Measurements from ENCODE around the gene ATP5MC2. TPM values are rescaled to one million over a fixed set of nuclear protein-coding genes. Genes with fewer than 3 reads are reported as not detected.
"Not testable (repeated sequence)": the region's sequence is repeated elsewhere in the genome, so short reads cannot be mapped to it uniquely, and the experiment has no call there.

ATP5MC2 gene
- total and polyA plus RNA-seq, 10 donors, result 231 to 526 (median 304) TPM

DNA sequence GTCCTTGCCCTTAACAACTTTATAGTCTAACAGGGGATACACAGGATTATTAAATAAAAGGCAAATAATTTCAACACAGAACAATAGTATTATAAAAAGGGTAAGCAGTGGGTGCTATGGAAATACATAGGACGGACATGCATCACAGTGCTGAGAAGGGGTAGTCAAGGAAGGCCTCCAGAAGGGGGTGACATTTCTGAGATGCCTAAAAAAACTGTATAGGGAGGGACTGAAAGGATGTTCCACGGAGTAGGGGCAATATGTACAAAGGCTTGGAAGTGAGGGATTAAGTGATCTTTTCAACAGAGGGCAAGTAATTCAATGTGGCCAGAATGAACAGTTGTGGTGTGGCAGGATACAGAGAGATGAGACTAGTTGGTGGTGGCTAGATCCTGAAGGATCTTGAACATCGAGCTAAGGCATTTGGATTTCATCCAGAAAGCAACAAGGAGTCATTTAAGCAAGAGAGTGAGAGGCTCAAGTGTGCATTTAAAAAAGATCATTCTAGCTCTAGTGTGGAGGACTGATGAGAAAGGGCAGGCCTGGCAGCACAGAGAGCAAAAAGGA lies 8.9 kb upstream of the ATP5MC2 start:
- Histone ChIP-seq H3K9me3 (no peaks in the 10 kb centered on the region), H3K27me3 (replicated peaks in 1 of 7) (no peaks in the 10 kb centered on the region), H3K36me3 (no peaks in the 10 kb centered on the region), H3K4me3 (no peak overlapping the region), H3K4me1 (no peaks in the 10 kb centered on the region), H3K27ac (no peak overlapping the region)
- intact Hi-C loops (cut with DNase I; ENCODE audit: low total_unique reads), result no loop called here
- TF ChIP-seq POLR2AphosphoS5 (IDR thresholded peaks at IDR 0.05) (no peak), POLR2A (IDR thresholded peaks at IDR 0.05) (no peak), CTCF (IDR thresholded peaks at IDR 0.05 in 8 of 11, conservative IDR thresholded peaks at IDR 0.05 in 3 of 11) (no peak)
- 75 to 88% (median 81%) methylated on average over 3 of the region's 3 CpGs for WGBS, 5 donors
- no peak for DNase-seq

GRCh38 chr12:53683983-53684382 lies 8.1 kb upstream of the ATP5MC2 start:
- H3K27ac ChIP-seq, result no peak overlapping the region
- TF ChIP-seq POLR2AphosphoS5 (IDR thresholded peaks at IDR 0.05), result no peak
- no peak for TF ChIP-seq POLR2A (IDR thresholded peaks at IDR 0.05)
- TF ChIP-seq CTCF (IDR thresholded peaks at IDR 0.05 in 8 of 11, conservative IDR thresholded peaks at IDR 0.05 in 3 of 11), result no peak
- DNase-seq, result no peak
- no peaks in the 10 kb centered on the region for H3K27me3 ChIP-seq (replicated peaks in 1 of 7)
- H3K4me3 ChIP-seq, result no peak overlapping the region
- 92 to 96% (median 94%) methylated on average over 9 of the region's 9 CpGs for WGBS, 5 donors
- H3K36me3 ChIP-seq, result no peaks in the 10 kb centered on the region
- no peaks in the 10 kb centered on the region for H3K9me3 ChIP-seq
- intact Hi-C loops (cut with DNase I; ENCODE audit: low total_unique reads), result no loop called here
- no peaks in the 10 kb centered on the region for H3K4me1 ChIP-seq

DNA sequence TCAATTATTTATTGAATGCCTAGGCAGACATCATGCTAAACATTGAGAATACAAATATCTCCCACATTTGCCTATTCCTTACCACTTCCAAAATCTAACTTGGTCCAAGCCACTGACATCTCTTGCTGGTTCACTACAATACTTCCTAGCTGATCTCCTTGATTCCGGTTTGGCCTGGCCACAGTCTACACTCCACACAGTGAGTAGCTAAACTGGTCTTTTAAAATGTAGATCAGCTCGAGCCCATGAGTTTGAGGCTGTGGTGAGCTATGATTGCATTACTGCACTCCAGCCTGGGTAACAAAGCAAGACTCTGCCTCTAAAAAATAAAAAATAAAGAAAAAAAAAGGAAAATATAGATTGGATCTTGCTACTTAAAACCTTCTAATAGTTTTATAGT lies 7.6 kb upstream of the ATP5MC2 start:
- WGBS, 5 donors, result 83 to 98% (median 92%) methylated on average over 2 of the region's 2 CpGs
- TF ChIP-seq POLR2AphosphoS5 (IDR thresholded peaks at IDR 0.05) (no peak), CTCF (IDR thresholded peaks at IDR 0.05 in 8 of 11, conservative IDR thresholded peaks at IDR 0.05 in 3 of 11) (no peak), POLR2A (IDR thresholded peaks at IDR 0.05) (no peak)

DNA sequence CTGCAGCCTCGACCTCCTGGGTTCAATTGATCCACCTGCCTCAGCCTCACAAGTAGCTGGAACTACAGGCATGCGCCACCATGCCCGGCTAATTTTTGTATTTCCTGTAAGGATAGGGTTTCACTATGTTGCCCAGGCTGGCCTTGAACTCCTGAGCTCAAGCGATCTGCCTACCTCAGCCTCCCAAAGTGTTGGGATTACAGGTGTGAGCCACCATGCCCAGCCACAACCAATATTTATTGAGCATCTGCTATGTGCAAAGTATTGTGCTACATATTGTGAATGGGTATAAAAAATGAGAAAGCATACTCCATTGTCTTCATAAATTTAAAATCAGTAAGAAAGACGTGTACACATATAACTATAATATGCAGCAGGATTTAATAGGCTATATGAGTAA lies 4.2 kb upstream of the ATP5MC2 start:
- DNase-seq, result not testable (repeated sequence)

More for the DNA sequence above, 7.6 kb upstream of the ATP5MC2 start:
- Histone ChIP-seq H3K4me1 (no peaks in the 10 kb centered on the region), H3K36me3 (no peaks in the 10 kb centered on the region), H3K27me3 (replicated peaks in 1 of 7) (no peaks in the 10 kb centered on the region), H3K9me3 (no peaks in the 10 kb centered on the region), H3K27ac (no peak overlapping the region), H3K4me3 (no peak overlapping the region)
- DNase-seq, result no peak
- intact Hi-C loops (cut with DNase I; ENCODE audit: low total_unique reads), result no loop called here

More for the DNA sequence above, 4.2 kb upstream of the ATP5MC2 start:
- WGBS, 5 donors, result 82 to 89% (median 85%) methylated on average over 5 of the region's 5 CpGs
- H3K9me3 ChIP-seq; H3K4me3 ChIP-seq; H3K27ac ChIP-seq; intact Hi-C loops (cut with DNase I; ENCODE audit: low total_unique reads); H3K36me3 ChIP-seq: not testable (repeated sequence)
- Histone ChIP-seq H3K27me3 (replicated peaks in 1 of 7) (peaks cover 0 to 19% (median 0%) of the 10 kb centered on the region in 7 donors), H3K4me1 (peaks cover 2 to 26% (median 20%) of the 10 kb centered on the region in 6 donors)
